Parathyroid adenoma (tissue), 2 donors: ENCODE results near the gene DDTL.
"Not testable (repeated sequence)": the region's sequence is repeated elsewhere in the genome, so short reads cannot be mapped to it uniquely, and the experiment has no call there.

ENCODE experiments used
- H2AFZ ChIP-seq: fragments of 300-600 bp; sonication (generic); one replicate; pipeline ENCODE4 v1.7.0; 2017; ENCODE audit warnings: antibody characterized with exemption, mild to moderate bottlenecking
- H3K27ac ChIP-seq: fragments of 300-600 bp; sonication (generic); one replicate; pipeline ENCODE4 v1.7.0; 2017
- H3K27me3 ChIP-seq: fragments of 300-600 bp; sonication (generic); one replicate; pipeline ENCODE4 v1.7.0; 2017; ENCODE audit warnings: low read length; ENCODE audit not compliant: control insufficient read depth, insufficient read depth
- H3K36me3 ChIP-seq: fragments of 300-600 bp; sonication (generic); one replicate; pipeline ENCODE4 v1.7.0; 2017; ENCODE audit warnings: low read length; ENCODE audit not compliant: control insufficient read depth, insufficient read depth
- H3K4me1 ChIP-seq: fragments of 300-600 bp; sonication (generic); one replicate; pipeline ENCODE4 v1.7.0; 2017; ENCODE audit warnings: control low read depth
- H3K4me2 ChIP-seq: fragments of 300-600 bp; sonication (generic); one replicate; pipeline ENCODE4 v1.7.0; 2017; ENCODE audit warnings: low read length
- H3K4me3 ChIP-seq: fragments of 300-600 bp; sonication (generic); one replicate; pipeline ENCODE4 v1.7.0; 2017; ENCODE audit warnings: low read depth, low read length
- H3K79me2 ChIP-seq: fragments of 300-600 bp; sonication (generic); one replicate; pipeline ENCODE4 v1.7.0; 2017; ENCODE audit warnings: control low read depth
- H3K9ac ChIP-seq: fragments of 300-600 bp; sonication (generic); one replicate; pipeline ENCODE4 v1.7.0; 2017; ENCODE audit warnings: mild to moderate bottlenecking
- H3K9me3 ChIP-seq: fragments of 300-600 bp; sonication (generic); one replicate; pipeline ENCODE4 v1.7.0; 2017; ENCODE audit warnings: low read length; ENCODE audit not compliant: control insufficient read depth
- TF ChIP-seq, protein P1 (sequence below): fragments of 300-600 bp; sonication (generic); IDR thresholded peaks from one replicate; pipeline ENCODE4 v1.7.0; 2017; ENCODE audit warnings: antibody characterized with exemption, mild to moderate bottlenecking
- donor health status: primary hyperparathyroidism.

DDTL gene

DNA sequence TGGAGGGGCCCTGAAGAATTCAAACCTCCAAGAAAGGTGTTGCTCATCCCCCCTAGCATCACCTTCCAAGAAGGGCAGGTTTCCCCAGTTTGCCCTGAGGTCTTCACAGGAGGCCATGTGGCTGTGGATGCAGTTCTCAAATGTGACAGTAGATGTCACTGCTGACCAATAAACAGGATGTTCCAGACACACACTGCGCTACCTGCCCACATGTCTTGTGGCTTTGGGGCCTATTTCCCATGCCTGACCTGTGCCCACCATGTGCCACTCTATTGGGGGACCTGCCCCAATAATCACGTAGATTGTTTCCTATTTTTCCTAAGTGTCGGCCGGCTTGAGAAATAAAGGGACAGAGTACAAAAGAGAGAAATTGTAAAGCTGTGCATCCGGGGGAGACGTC, 17.7 kb downstream of the DDTL start:
- Histone ChIP-seq H3K27ac (no peak overlapping the region), H3K4me1 (no peaks in the 10 kb centered on the region), H3K9me3 (no peaks in the 10 kb centered on the region), H3K4me2 (no peak overlapping the region), H3K9ac (no peak overlapping the region), H3K36me3 (no peaks in the 10 kb centered on the region), H3K27me3 (no peaks in the 10 kb centered on the region), H3K79me2 (no peaks in the 10 kb centered on the region), H2AFZ (no peak overlapping the region), H3K4me3 (no peak overlapping the region)
- TF ChIP-seq, protein P1, sequence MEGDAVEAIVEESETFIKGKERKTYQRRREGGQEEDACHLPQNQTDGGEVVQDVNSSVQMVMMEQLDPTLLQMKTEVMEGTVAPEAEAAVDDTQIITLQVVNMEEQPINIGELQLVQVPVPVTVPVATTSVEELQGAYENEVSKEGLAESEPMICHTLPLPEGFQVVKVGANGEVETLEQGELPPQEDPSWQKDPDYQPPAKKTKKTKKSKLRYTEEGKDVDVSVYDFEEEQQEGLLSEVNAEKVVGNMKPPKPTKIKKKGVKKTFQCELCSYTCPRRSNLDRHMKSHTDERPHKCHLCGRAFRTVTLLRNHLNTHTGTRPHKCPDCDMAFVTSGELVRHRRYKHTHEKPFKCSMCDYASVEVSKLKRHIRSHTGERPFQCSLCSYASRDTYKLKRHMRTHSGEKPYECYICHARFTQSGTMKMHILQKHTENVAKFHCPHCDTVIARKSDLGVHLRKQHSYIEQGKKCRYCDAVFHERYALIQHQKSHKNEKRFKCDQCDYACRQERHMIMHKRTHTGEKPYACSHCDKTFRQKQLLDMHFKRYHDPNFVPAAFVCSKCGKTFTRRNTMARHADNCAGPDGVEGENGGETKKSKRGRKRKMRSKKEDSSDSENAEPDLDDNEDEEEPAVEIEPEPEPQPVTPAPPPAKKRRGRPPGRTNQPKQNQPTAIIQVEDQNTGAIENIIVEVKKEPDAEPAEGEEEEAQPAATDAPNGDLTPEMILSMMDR: no peak

- H3K27me3 ChIP-seq, H3K4me2 ChIP-seq, H3K4me1 ChIP-seq, H3K79me2 ChIP-seq, H2AFZ ChIP-seq, H3K9ac ChIP-seq, H3K36me3 ChIP-seq, H3K4me3 ChIP-seq, H3K27ac ChIP-seq, H3K9me3 ChIP-seq: not testable (repeated sequence)
Measured at GRCh38 chr22:23986089-23986488, 19.4 kb downstream of the DDTL start.

- not testable (repeated sequence) for H2AFZ ChIP-seq, H3K4me2 ChIP-seq, H3K27ac ChIP-seq, H3K4me3 ChIP-seq, H3K4me1 ChIP-seq, H3K27me3 ChIP-seq, H3K79me2 ChIP-seq, H3K36me3 ChIP-seq, H3K9ac ChIP-seq, H3K9me3 ChIP-seq
Measured at GRCh38 chr22:23986538-23987178, 20.0 kb downstream of the DDTL start.

- not testable (repeated sequence) for H2AFZ ChIP-seq, H3K4me3 ChIP-seq, H3K79me2 ChIP-seq, H3K27ac ChIP-seq, H3K4me2 ChIP-seq, H3K27me3 ChIP-seq, H3K4me1 ChIP-seq, H3K9me3 ChIP-seq, H3K9ac ChIP-seq, H3K36me3 ChIP-seq
Measured at GRCh38 chr22:23989583-23990244, 23.0 kb downstream of the DDTL start.

DNA sequence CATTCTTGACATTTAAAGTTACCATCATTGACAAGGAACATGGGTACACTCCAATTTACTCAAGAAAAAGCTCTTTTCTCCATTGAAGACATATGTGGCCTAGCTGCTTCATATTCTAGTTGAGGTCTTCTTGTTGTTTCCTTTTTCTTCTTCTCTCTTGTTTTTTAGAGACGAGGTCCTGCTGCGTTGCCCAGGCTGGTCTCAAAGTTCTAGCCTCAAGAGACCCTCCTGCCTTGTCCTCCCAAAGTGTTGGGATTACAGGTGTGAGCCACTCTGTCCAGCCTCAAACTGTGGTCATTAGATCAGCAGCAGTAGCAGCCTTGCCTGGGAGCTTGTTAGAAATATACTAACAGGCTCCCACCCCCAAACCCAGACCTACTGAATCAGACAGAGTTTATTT, 26.4 kb downstream of the DDTL start:
- H2AFZ ChIP-seq, H3K4me2 ChIP-seq, H3K9me3 ChIP-seq, H3K27me3 ChIP-seq, H3K79me2 ChIP-seq, H3K27ac ChIP-seq, H3K36me3 ChIP-seq, H3K4me3 ChIP-seq, H3K4me1 ChIP-seq, H3K9ac ChIP-seq: not testable (repeated sequence)

GRCh38 chr22:23993581-23994177, 27.0 kb downstream of the DDTL start:
- H3K79me2 ChIP-seq, H3K9ac ChIP-seq, H2AFZ ChIP-seq, H3K9me3 ChIP-seq, H3K27me3 ChIP-seq, H3K4me1 ChIP-seq, H3K4me3 ChIP-seq, H3K27ac ChIP-seq, H3K36me3 ChIP-seq, H3K4me2 ChIP-seq: not testable (repeated sequence)

- Histone ChIP-seq H3K4me2 (no peak overlapping the region), H3K27me3 (no peaks in the 10 kb centered on the region), H3K4me1 (no peaks in the 10 kb centered on the region), H3K4me3 (no peak overlapping the region), H3K9me3 (no peaks in the 10 kb centered on the region), H3K27ac (no peak overlapping the region), H3K79me2 (no peaks in the 10 kb centered on the region), H3K9ac (no peak overlapping the region), H2AFZ (no peak overlapping the region), H3K36me3 (no peaks in the 10 kb centered on the region)
- TF ChIP-seq, protein P1: no peak
Measured at GRCh38 chr22:23997092-23997491, 30.4 kb downstream of the DDTL start.

GRCh38 chr22:23999779-24000178, 33.1 kb downstream of the DDTL start:
- H3K4me3 ChIP-seq, H3K9me3 ChIP-seq, H3K4me1 ChIP-seq, H3K4me2 ChIP-seq, H3K27ac ChIP-seq, H3K9ac ChIP-seq, H3K79me2 ChIP-seq, H3K27me3 ChIP-seq, H2AFZ ChIP-seq, H3K36me3 ChIP-seq: not testable (repeated sequence)
